Smooth muscle cell (in vitro differentiated cells): ENCODE measurements around the gene GPC3. TPM values are rescaled to one million over a fixed set of nuclear protein-coding genes. Genes with fewer than 3 reads are reported as not detected.

Experiments
- DNase-seq: peaks from one replicate; lab custom pipeline; 2025; ENCODE audit not compliant: unreplicated experiment; lab: John Stamatoyannopoulos, UW
- H2AFZ ChIP-seq: fragments of 200-600 bp; sonication (generic); 2 replicates; pipeline ENCODE4 v1.6.0; 2016; ENCODE audit warnings: antibody characterized with exemption, low read depth, mild to moderate bottlenecking
- H3F3A ChIP-seq: fragments of 200-600 bp; sonication (generic); 2 replicates; pipeline ENCODE4 v1.6.0; 2017; ENCODE audit warnings: antibody characterized with exemption, low read depth
- H3K27ac ChIP-seq: fragments of 200-600 bp; sonication (generic); 2 replicates; pipeline ENCODE4 v1.5.1; 2016; ENCODE audit warnings: low read depth, mild to moderate bottlenecking
- H3K27me3 ChIP-seq: fragments of 200-600 bp; sonication (generic); 2 replicates; pipeline ENCODE4 v1.6.1; 2016; ENCODE audit warnings: low read depth, mild to moderate bottlenecking
- H3K36me3 ChIP-seq: fragments of 200-600 bp; sonication (generic); 2 replicates; pipeline ENCODE4 v1.5.1; 2016; ENCODE audit warnings: low read depth
- H3K4me1 ChIP-seq: fragments of 200-600 bp; sonication (generic); 2 replicates; pipeline ENCODE4 v1.5.1; 2016; ENCODE audit warnings: low read depth
- H3K4me2 ChIP-seq: fragments of 200-600 bp; sonication (generic); 2 replicates; pipeline ENCODE4 v1.6.0; 2016; ENCODE audit warnings: mild to moderate bottlenecking
- H3K4me3 ChIP-seq: fragments of 200-600 bp; sonication (generic); 2 replicates; pipeline ENCODE4 v1.5.1; 2016; ENCODE audit warnings: mild to moderate bottlenecking
- H3K79me2 ChIP-seq: fragments of 200-600 bp; sonication (generic); 2 replicates; pipeline ENCODE4 v1.6.0; 2016; ENCODE audit warnings: low read depth, mild to moderate bottlenecking
- H3K9ac ChIP-seq: fragments of 200-600 bp; sonication (generic); 2 replicates; pipeline ENCODE4 v1.6.0; 2016; ENCODE audit warnings: low read depth
- H3K9me3 ChIP-seq: fragments of 200-600 bp; sonication (generic); replicated peaks from 2 replicates; pipeline ENCODE4 v1.5.1; 2016; ENCODE audit warnings: low read depth
- H4K20me1 ChIP-seq: fragments of 200-600 bp; sonication (generic); 2 replicates; pipeline ENCODE4 v1.6.0; 2016; ENCODE audit warnings: low read depth
- WGBS: methylation state at CpG from one replicate; pipeline ENCODE4 v1.1.7; 2016; ENCODE audit warnings: low lambda C conversion rate; 5-methylcytosine and 5-hydroxymethylcytosine counted together
- polyA plus RNA-seq: library from polyadenylated mRNA; unstranded; fragments of >200 nt; fragmentation: Nextera tagmentation; extraction: Ambion mirVana; gene quantifications from 2 replicates; pipeline ENCODE4 v1.2.1, GENCODE V29; 2016
- total RNA-seq: library from RNA; depleted of rRNA; stranded (reverse); fragments of >200 nt; gene quantifications from 2 replicates; pipeline ENCODE4 v1.2.3, GENCODE V29; 2014
- TF ChIP-seq, protein P1 (sequence below): fragments of 200-600 bp; sonication (generic); IDR thresholded peaks from 2 replicates; pipeline ENCODE4 v1.5.1; 2017; ENCODE audit warnings: borderline replicate concordance, mild to moderate bottlenecking, antibody characterized with exemption; ENCODE audit not compliant: insufficient read depth, poor library complexity, severe bottlenecking

GPC3 gene
- total and polyA plus RNA-seq, 2 experiments from 2014 or later: 120 to 191 TPM

DNA sequence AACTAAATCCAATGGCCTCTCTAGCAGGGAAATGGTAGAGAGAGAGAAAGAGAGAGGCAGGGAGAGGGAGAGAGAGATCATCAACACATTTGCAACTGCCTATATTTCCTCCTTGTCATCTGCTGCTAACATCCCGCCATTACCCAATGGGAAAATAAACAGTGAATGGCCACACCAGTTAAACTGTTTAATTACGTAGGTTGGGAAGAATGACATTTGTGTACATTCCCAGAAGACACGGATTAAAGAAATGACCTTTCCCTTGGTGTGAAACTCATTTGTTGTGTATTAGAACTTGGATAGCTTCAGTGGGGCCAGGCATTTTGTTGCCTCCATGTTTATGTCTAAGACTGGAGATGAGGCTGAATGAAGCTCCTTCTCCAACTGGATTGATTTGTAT is 474.4 kb downstream of the GPC3 start:
- Histone ChIP-seq H3K4me1 (no peaks in the 10 kb centered on the region), H4K20me1 (no peaks in the 10 kb centered on the region), H3K27ac (peak overlapping the region; percentile 19), H3K79me2 (no peaks in the 10 kb centered on the region), H3K36me3 (no peaks in the 10 kb centered on the region), H3K9me3 (no peaks in the 10 kb centered on the region), H3K27me3 (no peaks in the 10 kb centered on the region), H3K4me2 (peak overlapping the region; percentile 48), H3K9ac (no peak overlapping the region), H3K4me3 (no peak overlapping the region), H2AFZ (no peak overlapping the region), H3F3A (no peaks in the 10 kb centered on the region)
- no peak for DNase-seq
- WGBS: 53% methylated on average over 3 of the region's 3 CpGs
- TF ChIP-seq, protein P1, sequence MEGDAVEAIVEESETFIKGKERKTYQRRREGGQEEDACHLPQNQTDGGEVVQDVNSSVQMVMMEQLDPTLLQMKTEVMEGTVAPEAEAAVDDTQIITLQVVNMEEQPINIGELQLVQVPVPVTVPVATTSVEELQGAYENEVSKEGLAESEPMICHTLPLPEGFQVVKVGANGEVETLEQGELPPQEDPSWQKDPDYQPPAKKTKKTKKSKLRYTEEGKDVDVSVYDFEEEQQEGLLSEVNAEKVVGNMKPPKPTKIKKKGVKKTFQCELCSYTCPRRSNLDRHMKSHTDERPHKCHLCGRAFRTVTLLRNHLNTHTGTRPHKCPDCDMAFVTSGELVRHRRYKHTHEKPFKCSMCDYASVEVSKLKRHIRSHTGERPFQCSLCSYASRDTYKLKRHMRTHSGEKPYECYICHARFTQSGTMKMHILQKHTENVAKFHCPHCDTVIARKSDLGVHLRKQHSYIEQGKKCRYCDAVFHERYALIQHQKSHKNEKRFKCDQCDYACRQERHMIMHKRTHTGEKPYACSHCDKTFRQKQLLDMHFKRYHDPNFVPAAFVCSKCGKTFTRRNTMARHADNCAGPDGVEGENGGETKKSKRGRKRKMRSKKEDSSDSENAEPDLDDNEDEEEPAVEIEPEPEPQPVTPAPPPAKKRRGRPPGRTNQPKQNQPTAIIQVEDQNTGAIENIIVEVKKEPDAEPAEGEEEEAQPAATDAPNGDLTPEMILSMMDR: no peak

DNA sequence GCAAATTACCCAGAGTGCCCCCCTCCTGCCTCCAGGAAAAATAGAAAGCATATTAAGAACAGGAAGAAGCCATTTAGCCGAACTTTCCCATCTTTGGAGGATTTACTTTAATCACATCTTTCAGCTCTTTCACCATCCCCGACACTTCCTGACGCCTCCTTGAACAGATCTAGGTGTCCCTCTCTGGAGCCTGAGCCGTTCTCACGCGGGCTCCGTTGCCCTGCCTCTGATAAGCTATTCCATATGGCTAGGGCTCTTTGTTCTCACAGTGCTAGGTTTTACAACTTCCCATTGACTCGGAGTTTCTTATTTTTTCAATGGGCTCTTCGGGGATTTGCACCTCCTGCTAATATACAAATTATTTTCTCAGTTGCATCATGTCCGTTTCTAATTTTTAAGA is 488.0 kb downstream of the GPC3 start:
- WGBS: 47% methylated on average over 10 of the region's 10 CpGs
- H3K27ac ChIP-seq: peak overlapping the region; percentile 47
- H3K4me2 ChIP-seq: peak overlapping the region; percentile 44

DNA sequence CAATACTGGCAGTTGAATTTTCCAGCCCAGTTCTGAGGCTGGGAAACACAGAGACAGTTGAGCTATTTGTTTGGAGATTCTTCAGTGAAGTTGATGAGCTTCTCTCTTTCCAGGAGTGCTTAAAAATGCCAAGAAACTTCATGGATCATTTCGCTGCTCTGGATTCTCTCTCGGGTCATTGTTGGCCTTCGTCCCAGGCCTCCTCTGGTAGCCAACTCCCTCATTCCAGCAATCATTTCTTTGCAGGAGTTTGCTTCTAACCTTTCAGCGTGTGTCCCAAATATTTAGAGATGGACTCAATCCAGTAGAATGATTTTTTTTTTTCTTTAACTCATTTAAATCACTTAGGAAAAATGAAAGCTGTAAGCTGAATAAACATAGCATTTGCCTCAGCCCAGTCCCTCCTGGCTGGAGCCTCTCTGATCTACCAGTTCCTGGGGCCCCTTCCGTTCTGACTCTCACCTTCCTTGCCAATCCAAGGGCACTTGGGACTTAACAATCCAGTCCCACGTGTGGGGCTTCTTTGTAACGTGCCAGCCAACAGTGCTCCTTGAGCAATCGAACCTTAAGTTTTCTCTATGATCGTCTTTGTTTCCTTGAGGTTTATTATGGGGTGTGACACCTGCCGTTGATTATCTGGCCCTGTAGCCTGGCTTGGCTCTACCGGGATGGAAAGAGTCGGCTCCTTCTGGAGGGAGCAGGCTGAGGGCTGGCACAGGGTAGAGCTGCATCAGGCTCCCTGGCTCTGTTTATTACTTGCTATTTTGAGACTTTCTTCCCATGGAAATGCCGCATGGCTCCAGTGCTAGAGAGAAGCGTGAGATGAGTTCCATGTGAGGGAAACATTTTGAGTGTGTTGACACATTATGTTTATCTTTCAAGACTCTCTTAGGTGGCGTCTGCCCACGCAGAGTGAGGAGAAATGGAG is 489.7 kb downstream of the GPC3 start:
- H3K4me1 ChIP-seq: no peaks in the 10 kb centered on the region
- H3K79me2 ChIP-seq: no peaks in the 10 kb centered on the region
- no peaks in the 10 kb centered on the region for H3K27me3 ChIP-seq
- H3K36me3 ChIP-seq: no peaks in the 10 kb centered on the region
- H3F3A ChIP-seq: no peaks in the 10 kb centered on the region
- no peak overlapping the region for H3K9ac ChIP-seq
- H3K4me3 ChIP-seq: no peak overlapping the region
- H3K4me2 ChIP-seq: peak overlapping the region; percentile 12
- TF ChIP-seq, protein P1: no peak
- 62% methylated on average over 16 of the region's 16 CpGs for WGBS
- no peak overlapping the region for H2AFZ ChIP-seq
- DNase-seq: no peak
- H3K9me3 ChIP-seq: no peaks in the 10 kb centered on the region
- H4K20me1 ChIP-seq: no peaks in the 10 kb centered on the region
- peak overlapping the region; percentile 47 for H3K27ac ChIP-seq

More for the DNA sequence above, 488.0 kb downstream of the GPC3 start:
- H3K79me2 ChIP-seq: no peaks in the 10 kb centered on the region
- H4K20me1 ChIP-seq: no peaks in the 10 kb centered on the region
- no peaks in the 10 kb centered on the region for H3K27me3 ChIP-seq
- TF ChIP-seq, protein P1: no peak
- H3K4me3 ChIP-seq: no peak overlapping the region
- no peak overlapping the region for H3K9ac ChIP-seq
- H3F3A ChIP-seq: no peaks in the 10 kb centered on the region
- H3K36me3 ChIP-seq: no peaks in the 10 kb centered on the region
- no peaks in the 10 kb centered on the region for H3K9me3 ChIP-seq
- peak overlapping the region; percentile 54 for H2AFZ ChIP-seq
- DNase-seq: no peak
- no peaks in the 10 kb centered on the region for H3K4me1 ChIP-seq

DNA sequence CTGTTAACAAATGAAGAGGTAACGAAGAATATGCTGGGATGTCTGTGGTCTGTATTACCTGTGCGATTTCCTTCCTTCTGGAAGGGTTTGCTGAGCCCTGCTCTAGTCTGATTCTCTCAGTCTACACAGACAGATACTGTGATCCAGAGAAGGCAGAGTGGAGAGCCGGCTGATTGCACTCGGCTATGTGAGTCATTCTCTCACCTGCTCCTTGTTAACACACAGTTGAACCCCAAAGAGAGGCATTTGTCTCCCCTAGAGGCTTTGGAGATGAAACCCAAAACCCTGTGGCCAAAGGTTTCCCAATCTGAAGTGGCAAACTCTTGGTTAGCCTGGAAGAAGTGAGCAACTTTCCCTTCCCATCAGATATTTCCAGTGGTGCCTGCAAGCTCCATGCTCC is 492.0 kb downstream of the GPC3 start:
- no peak overlapping the region for H3K27ac ChIP-seq
- TF ChIP-seq, protein P1: no peak

More for the DNA sequence above, 492.0 kb downstream of the GPC3 start:
- Histone ChIP-seq H2AFZ (no peak overlapping the region), H3K27me3 (no peaks in the 10 kb centered on the region), H3F3A (no peaks in the 10 kb centered on the region), H4K20me1 (no peaks in the 10 kb centered on the region), H3K36me3 (no peaks in the 10 kb centered on the region), H3K4me2 (no peak overlapping the region), H3K79me2 (no peaks in the 10 kb centered on the region), H3K9me3 (no peaks in the 10 kb centered on the region), H3K4me1 (no peaks in the 10 kb centered on the region), H3K9ac (no peak overlapping the region), H3K4me3 (no peak overlapping the region)
- 79% methylated on average over 4 of the region's 4 CpGs for WGBS
- DNase-seq: no peak
